PC-3 (cell line): Measurements from ENCODE around the gene CDK14. TPM values are rescaled to one million over a fixed set of nuclear protein-coding genes. Genes with fewer than 3 reads are reported as not detected.

Experiments used
- ATAC-seq: fragments of 200-7000 bp; cut with Tn5 transposase; 2 replicates; pipeline ENCODE4 v1.9.1; 2020; ENCODE audit warnings: mild to moderate bottlenecking, moderate library complexity
- BruUV-seq: library from RNA; stranded (reverse); fragments of 400-500 nt; replicated peaks from 2 replicates; lab custom pipeline; 2021; lab: Mats Ljungman, UMichigan
- CTCF ChIA-PET: fragments of 300-600 bp; sonication (Branson Sonifier 250); formaldehyde crosslinking; loops from one replicate; lab custom pipeline; 2022; ENCODE audit warnings: antibody characterized with exemption; lab: Charles Lee
- POLR2A ChIA-PET: fragments of 300-600 bp; sonication (Branson Sonifier 250); formaldehyde crosslinking; loops from one replicate; lab custom pipeline; 2022; ENCODE audit warnings: antibody characterized with exemption; ENCODE audit not compliant: unreplicated experiment; lab: Charles Lee
- DNase-seq: peaks from one replicate; pipeline ENCODE4 v3.0.0-alpha.2; 2015
- H2AFZ ChIP-seq: fragments of 300-600 bp; sonication (generic); 2 replicates; pipeline ENCODE4 v1.6.0; 2016; ENCODE audit warnings: antibody characterized with exemption, low read length
- H3F3A ChIP-seq: fragments of 300-600 bp; sonication (generic); one replicate; pipeline ENCODE4 v1.6.0; 2017; ENCODE audit warnings: antibody characterized with exemption, low read length, control low read depth, mild to moderate bottlenecking; ENCODE audit not compliant: unreplicated experiment
- H3K27ac ChIP-seq: fragments of 300-600 bp; sonication (generic); 2 replicates; pipeline ENCODE4 v1.5.1; 2016; ENCODE audit warnings: mild to moderate bottlenecking, low read length
- H3K27me3 ChIP-seq: fragments of 300-600 bp; sonication (generic); 2 replicates; pipeline ENCODE4 v1.6.1; 2016; ENCODE audit warnings: low read length, mixed read lengths
- H3K36me3 ChIP-seq: fragments of 300-600 bp; sonication (generic); 2 replicates; pipeline ENCODE4 v1.6.1; 2016; ENCODE audit warnings: low read depth, mixed run types, low read length, mixed read lengths
- H3K4me1 ChIP-seq: fragments of 300-600 bp; sonication (generic); 2 replicates; pipeline ENCODE4 v1.5.1; 2016; ENCODE audit warnings: low read length; ENCODE audit not compliant: insufficient read depth
- H3K4me2 ChIP-seq: fragments of 300-600 bp; sonication (generic); 2 replicates; pipeline ENCODE4 v1.6.0; 2016; ENCODE audit warnings: low read length
- H3K4me3 ChIP-seq: fragments of 300-600 bp; sonication (generic); 2 replicates; pipeline ENCODE4 v1.5.1; 2016; ENCODE audit warnings: mild to moderate bottlenecking, low read length, mixed read lengths
- H3K79me2 ChIP-seq: fragments of 300-600 bp; sonication (generic); 2 replicates; pipeline ENCODE4 v1.6.1; 2017; ENCODE audit warnings: low read length, mixed read lengths
- H3K9ac ChIP-seq: fragments of 300-600 bp; sonication (generic); 2 replicates; pipeline ENCODE4 v1.6.0; 2016; ENCODE audit warnings: mild to moderate bottlenecking, low read length
- H3K9me2 ChIP-seq: fragments of 300-600 bp; sonication (generic); replicated peaks from 2 replicates; pipeline ENCODE4 v1.6.1; 2016; ENCODE audit warnings: mixed run types, low read length, mixed read lengths
- H3K9me3 ChIP-seq: fragments of 300-600 bp; sonication (generic); 2 replicates; pipeline ENCODE4 v1.6.1; 2016; ENCODE audit warnings: low read length, mixed read lengths
- H4K20me1 ChIP-seq: fragments of 300-600 bp; sonication (generic); 2 replicates; pipeline ENCODE4 v1.6.1; 2016; ENCODE audit warnings: low read length, mixed read lengths
- EZH2 ChIP-seq: fragments of 300-600 bp; sonication (generic); IDR thresholded peaks from one replicate; pipeline ENCODE4 v1.6.1; 2017; ENCODE audit warnings: antibody characterized with exemption, mild to moderate bottlenecking, low read length; ENCODE audit not compliant: unreplicated experiment
- EZH2phosphoT487 ChIP-seq: fragments of 300-600 bp; sonication (generic); IDR thresholded peaks from 2 replicates; pipeline ENCODE4 v1.6.1; 2018; ENCODE audit warnings: mild to moderate bottlenecking, antibody characterized with exemption, low read length, borderline replicate concordance
- intact Hi-C: fragments of 100-400 bp; cut with micrococcal nuclease; formaldehyde crosslinking; loops from 2 replicates; pipeline ENCODE4 v1.9.0; 2023
- total RNA-seq: library from RNA; depleted of rRNA; stranded (reverse); fragments of >200 nt; gene quantifications from 2 replicates; pipeline ENCODE4 v1.2.3, GENCODE V29; 2014
- TF ChIP-seq, protein P1 (sequence below): fragments of 300-600 bp; sonication (generic); conservative IDR thresholded peaks from 2 replicates; pipeline ENCODE4 v1.5.1; 2017; ENCODE audit warnings: antibody characterized with exemption, low read depth, mild to moderate bottlenecking, low read length

CDK14 gene
- total RNA-seq, 1 experiment from 2014 or later = 8.2 TPM

- 0 out of 2 replicates have a peak, but pooled peaks cover 4% of the 10 kb centered on the region for H3K4me1 ChIP-seq
- intact Hi-C loops = no loop called here
- no peak for TF ChIP-seq EZH2
- TF ChIP-seq, protein P1, sequence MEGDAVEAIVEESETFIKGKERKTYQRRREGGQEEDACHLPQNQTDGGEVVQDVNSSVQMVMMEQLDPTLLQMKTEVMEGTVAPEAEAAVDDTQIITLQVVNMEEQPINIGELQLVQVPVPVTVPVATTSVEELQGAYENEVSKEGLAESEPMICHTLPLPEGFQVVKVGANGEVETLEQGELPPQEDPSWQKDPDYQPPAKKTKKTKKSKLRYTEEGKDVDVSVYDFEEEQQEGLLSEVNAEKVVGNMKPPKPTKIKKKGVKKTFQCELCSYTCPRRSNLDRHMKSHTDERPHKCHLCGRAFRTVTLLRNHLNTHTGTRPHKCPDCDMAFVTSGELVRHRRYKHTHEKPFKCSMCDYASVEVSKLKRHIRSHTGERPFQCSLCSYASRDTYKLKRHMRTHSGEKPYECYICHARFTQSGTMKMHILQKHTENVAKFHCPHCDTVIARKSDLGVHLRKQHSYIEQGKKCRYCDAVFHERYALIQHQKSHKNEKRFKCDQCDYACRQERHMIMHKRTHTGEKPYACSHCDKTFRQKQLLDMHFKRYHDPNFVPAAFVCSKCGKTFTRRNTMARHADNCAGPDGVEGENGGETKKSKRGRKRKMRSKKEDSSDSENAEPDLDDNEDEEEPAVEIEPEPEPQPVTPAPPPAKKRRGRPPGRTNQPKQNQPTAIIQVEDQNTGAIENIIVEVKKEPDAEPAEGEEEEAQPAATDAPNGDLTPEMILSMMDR = no peak
- TF ChIP-seq EZH2phosphoT487 = no peak
- no peaks in the 10 kb centered on the region for H4K20me1 ChIP-seq
- no peaks in the 10 kb centered on the region for H3K9me2 ChIP-seq
- no peak overlapping the region for H2AFZ ChIP-seq
- H3K36me3 ChIP-seq = no peaks in the 10 kb centered on the region
- no peak overlapping the region for H3K4me2 ChIP-seq
- H3K79me2 ChIP-seq = no peaks in the 10 kb centered on the region
- no peak overlapping the region for H3K4me3 ChIP-seq
- H3K9ac ChIP-seq = no peak overlapping the region
- H3K27ac ChIP-seq = no peak overlapping the region
- CTCF ChIA-PET = no interaction called here
- H3K27me3 ChIP-seq = no peaks in the 10 kb centered on the region
- H3F3A ChIP-seq = no peaks in the 10 kb centered on the region
- no peaks in the 10 kb centered on the region for H3K9me3 ChIP-seq
- DNase-seq = no peak
- BruUV-seq = no TSS peak
- POLR2A ChIA-PET = interaction anchor here (0.5 to 0.6 kb wide), 2 partner anchors 293 to 1397 kb away, joined by 3 to 6 read pairs; no protein-coding TSS in a partner anchor
- ATAC-seq = no peak
Observed at GRCh38 chr7:90738249-90738648, 142.1 kb downstream of the CDK14 start.

DNA sequence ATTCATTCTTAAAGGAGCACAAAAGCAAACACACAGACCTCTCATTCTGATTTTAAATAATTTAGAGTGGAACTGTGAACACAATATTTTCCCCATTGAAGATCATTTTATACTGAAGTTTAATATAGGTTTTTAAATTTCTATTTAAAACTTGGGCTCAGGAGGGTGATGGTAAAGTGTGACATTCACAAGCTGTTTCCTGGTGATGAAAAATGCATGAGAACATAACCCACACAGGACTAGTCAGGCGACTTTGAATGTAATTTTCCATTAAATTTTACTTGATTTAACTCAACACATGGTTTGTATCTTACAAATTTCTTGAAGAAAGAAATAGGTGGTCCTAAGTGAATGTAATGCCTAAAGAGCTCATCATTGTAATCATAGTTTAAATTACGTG is 143.6 kb downstream of the CDK14 start:
- H3K4me2 ChIP-seq = no peak overlapping the region
- intact Hi-C loops = loop anchor here (10.0 kb wide), 1 partner anchor 285 kb away; no protein-coding TSS in a partner anchor
- no peak overlapping the region for H3K9ac ChIP-seq
- ATAC-seq = no peak
- no peaks in the 10 kb centered on the region for H3F3A ChIP-seq
- BruUV-seq = no TSS peak
- H4K20me1 ChIP-seq = no peaks in the 10 kb centered on the region
- TF ChIP-seq EZH2 (no peak), EZH2phosphoT487 (no peak)
- TF ChIP-seq, protein P1 = no peak
- H3K9me3 ChIP-seq = no peaks in the 10 kb centered on the region
- DNase-seq = no peak
- H3K4me1 ChIP-seq = 0 out of 2 replicates have a peak, but pooled peaks cover 4% of the 10 kb centered on the region
- no peak overlapping the region for H3K4me3 ChIP-seq
- no peaks in the 10 kb centered on the region for H3K9me2 ChIP-seq
- H3K27me3 ChIP-seq = no peaks in the 10 kb centered on the region
- no peak overlapping the region for H2AFZ ChIP-seq
- ChIA-PET POLR2A (interaction anchor here (0.7 kb wide), 1 partner anchor 89 kb away, joined by 5 read pairs; no protein-coding TSS in a partner anchor), CTCF (no interaction called here)
- H3K27ac ChIP-seq = no peak overlapping the region
- no peaks in the 10 kb centered on the region for H3K79me2 ChIP-seq
- H3K36me3 ChIP-seq = no peaks in the 10 kb centered on the region

DNA sequence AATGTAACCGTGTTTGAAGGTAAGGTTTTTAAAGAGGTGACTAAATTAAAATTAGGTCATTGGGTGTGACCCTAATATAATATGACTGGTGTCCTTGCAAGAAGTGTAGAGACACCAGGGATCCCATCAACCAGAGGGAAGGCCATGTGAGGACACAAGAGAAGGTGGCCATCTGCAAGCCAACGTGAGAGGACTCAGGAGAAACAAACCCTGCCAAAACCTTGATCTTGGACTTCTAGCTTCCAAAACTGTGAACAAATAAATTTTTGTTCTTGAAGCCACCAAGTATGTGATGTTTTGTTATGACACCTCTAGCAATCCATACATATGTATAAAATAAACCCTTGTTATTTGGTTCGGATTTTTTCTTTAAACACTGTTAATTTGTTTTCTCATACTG is 144.3 kb downstream of the CDK14 start:
- no peaks in the 10 kb centered on the region for H3F3A ChIP-seq
- DNase-seq (no peak), ATAC-seq (no peak)
- H3K9me2 ChIP-seq = no peaks in the 10 kb centered on the region
- no peak overlapping the region for H3K27ac ChIP-seq
- no peak overlapping the region for H2AFZ ChIP-seq
- no peaks in the 10 kb centered on the region for H4K20me1 ChIP-seq
- H3K9ac ChIP-seq = no peak overlapping the region
- no peaks in the 10 kb centered on the region for H3K9me3 ChIP-seq
- BruUV-seq = no TSS peak
- TF ChIP-seq, protein P1 = no peak
- TF ChIP-seq EZH2phosphoT487 (no peak), EZH2 (no peak)
- H3K27me3 ChIP-seq = no peaks in the 10 kb centered on the region
- no peaks in the 10 kb centered on the region for H3K79me2 ChIP-seq
- no peak overlapping the region for H3K4me2 ChIP-seq
- 0 out of 2 replicates have a peak, but pooled peaks cover 4% of the 10 kb centered on the region for H3K4me1 ChIP-seq
- ChIA-PET POLR2A (interaction anchor here (0.7 kb wide), 1 partner anchor 31 kb away, joined by 4 read pairs; no protein-coding TSS in a partner anchor), CTCF (no interaction called here)
- intact Hi-C loops = loop anchor here (10.0 kb wide), 1 partner anchor 286 kb away; no protein-coding TSS in a partner anchor
- H3K4me3 ChIP-seq = no peak overlapping the region
- H3K36me3 ChIP-seq = no peaks in the 10 kb centered on the region
